SK-N-SH (cell line): Measurements from ENCODE around the gene CRACR2B. TPM values are rescaled to one million over a fixed set of nuclear protein-coding genes. Genes with fewer than 3 reads are reported as not detected.
A peak's percentile ranks its signal among the peaks of the same experiment; 100 is the strongest.

ENCODE experiments used
- CTCF ChIA-PET: fragments of 300-600, 350-600 bp; formaldehyde crosslinking; extraction: SDS; loops from one replicate; lab custom pipeline; 2021; lab: Yijun Ruan, JAX
- POLR2A ChIA-PET: fragments of 350-600 bp; sonication (Branson Sonifier 250); formaldehyde crosslinking; extraction: SDS; loops from one replicate; lab custom pipeline; 2020; ENCODE audit warnings: antibody characterized with exemption, inconsistent platforms; lab: Yijun Ruan, JAX
- DNase-seq: peaks from one replicate; pipeline ENCODE4 v3.0.0; 2012
- H2AFZ ChIP-seq: fragments of 200-600 bp; sonication (generic); 2 replicates; pipeline ENCODE4 v1.8.1; 2016; ENCODE audit warnings: antibody characterized with exemption, mild to moderate bottlenecking, low read depth
- H3F3A ChIP-seq: fragments of 200-600 bp; sonication (generic); replicated peaks from 2 replicates; pipeline ENCODE3; 2016; ENCODE audit warnings: antibody characterized with exemption, mild to moderate bottlenecking; ENCODE audit not compliant: insufficient read depth
- H3K27ac ChIP-seq, 2 experiments: fragments of 200-500 bp in 1 of 2; fragments of 200-600 bp in 1 of 2; sonication (Bioruptor generic) in 1 of 2; sonication (generic), shearing (Covaris generic) in 1 of 2; 2 replicates each; pipeline versions ENCODE4 v1.5.1 to v1.6.1; 2014 to 2016; ENCODE audit warnings: low read depth in 2 of 2, inconsistent platforms in 1 of 2, low read length in 1 of 2, mild to moderate bottlenecking in 1 of 2, mixed read lengths in 1 of 2
- H3K27me3 ChIP-seq: fragments of 200-600 bp; sonication (generic), shearing (Covaris generic); 2 replicates; pipeline ENCODE4 v1.6.1; 2016; ENCODE audit warnings: mixed run types; ENCODE audit not compliant: insufficient read depth
- H3K36me3 ChIP-seq, 2 experiments: fragments of 200-500 bp in 1 of 2; fragments of 200-600 bp in 1 of 2; sonication (Bioruptor generic) in 1 of 2; sonication (generic) in 1 of 2; replicated peaks in 1 of 2; 2 replicates each; pipeline versions ENCODE3 to v1.5.1; 2014 to 2016; ENCODE audit warnings: low read length in 1 of 2, mild to moderate bottlenecking in 1 of 2; ENCODE audit not compliant: insufficient read depth in 2 of 2, control insufficient read depth in 1 of 2
- H3K4me1 ChIP-seq, 2 experiments: fragments of 200-500 bp in 1 of 2; fragments of 200-600 bp in 1 of 2; sonication (Bioruptor generic) in 1 of 2; sonication (generic), shearing (Covaris generic) in 1 of 2; 2 replicates each; pipeline versions ENCODE4 v1.5.1 to v1.6.1; 2014 to 2016; ENCODE audit warnings: low read depth in 1 of 2, low read length in 1 of 2, mixed run types in 1 of 2; ENCODE audit not compliant: insufficient read depth in 2 of 2, control insufficient read depth in 1 of 2
- H3K4me2 ChIP-seq: fragments of 200-600 bp; sonication (generic), shearing (Covaris generic); 2 replicates; pipeline ENCODE4 v1.6.1; 2017; ENCODE audit warnings: mixed run types
- H3K4me3 ChIP-seq, 2 experiments: fragments of 200-500 bp in 1 of 2; fragments of 200-600 bp in 1 of 2; sonication (Bioruptor generic) in 1 of 2; sonication (generic), shearing (Covaris generic) in 1 of 2; 2 replicates each; pipeline versions ENCODE4 v1.5.1 to v1.8.1; 2014 to 2016; ENCODE audit warnings: low read depth in 2 of 2, inconsistent platforms in 1 of 2, low read length in 1 of 2, mild to moderate bottlenecking in 1 of 2, mixed read lengths in 1 of 2, moderate library complexity in 1 of 2
- H3K79me2 ChIP-seq: fragments of 200-600 bp; sonication (generic); 2 replicates; pipeline ENCODE4 v1.8.1; 2017; ENCODE audit warnings: mild to moderate bottlenecking; ENCODE audit not compliant: insufficient read depth
- H3K9ac ChIP-seq: fragments of 200-600 bp; sonication (generic); 2 replicates; pipeline ENCODE4 v1.6.1; 2017; ENCODE audit warnings: mixed run types
- H3K9me2 ChIP-seq: fragments of 200-600 bp; sonication (generic); 2 replicates; pipeline ENCODE4 v1.6.1; 2017; ENCODE audit warnings: mixed run types
- H3K9me3 ChIP-seq: fragments of 200-600 bp; sonication (generic); 2 replicates; pipeline ENCODE4 v1.6.1; 2017; ENCODE audit warnings: mixed run types, mild to moderate bottlenecking, moderate library complexity
- H4K20me1 ChIP-seq: fragments of 200-600 bp; sonication (generic); 2 replicates; pipeline ENCODE4 v1.6.1; 2017; ENCODE audit warnings: mild to moderate bottlenecking, mixed run types; ENCODE audit not compliant: insufficient read depth
- EP300 ChIP-seq, 2 experiments: IDR thresholded peaks; 2 replicates each; pipeline versions ENCODE4 v1.4.0 to v1.6.1; 2012; ENCODE audit warnings: borderline replicate concordance in 1 of 2, low read depth in 1 of 2, low read length in 1 of 2
- EZH2phosphoT487 ChIP-seq: fragments of 200-600 bp; sonication (generic); IDR thresholded peaks from 2 replicates; pipeline ENCODE4 v1.6.1; 2017; ENCODE audit warnings: low read depth, mixed run types, mild to moderate bottlenecking, antibody characterized with exemption, moderate library complexity, borderline replicate concordance
- FOSL2 ChIP-seq: IDR thresholded peaks from 2 replicates; pipeline ENCODE4 v1.4.0; 2012; ENCODE audit warnings: low read depth, mild to moderate bottlenecking, moderate library complexity, borderline replicate concordance
- FOXJ3 ChIP-seq: sonication (generic); formaldehyde crosslinking; IDR thresholded peaks from 2 replicates; pipeline ENCODE4 v1.5.1; 2020; ENCODE audit warnings: mild to moderate bottlenecking, missing genetic modification reagents
- FOXM1 ChIP-seq: IDR thresholded peaks from 2 replicates; pipeline ENCODE4 v1.4.0; 2012; ENCODE audit warnings: low read depth, mild to moderate bottlenecking
- GABPA ChIP-seq: IDR thresholded peaks from 2 replicates; pipeline ENCODE4 v1.4.0; 2012; ENCODE audit warnings: low read depth, mild to moderate bottlenecking
- GATA2 ChIP-seq: sonication (generic); formaldehyde crosslinking; IDR thresholded peaks from 2 replicates; pipeline ENCODE4 v1.5.0; 2020; ENCODE audit warnings: mild to moderate bottlenecking, missing genetic modification reagents
- JUND ChIP-seq: IDR thresholded peaks from 2 replicates; pipeline ENCODE4 v1.4.0; 2012
- MEF2A ChIP-seq: IDR thresholded peaks from 2 replicates; pipeline ENCODE4 v1.4.0; 2012; ENCODE audit warnings: low read depth, borderline replicate concordance
- NRF1 ChIP-seq: IDR thresholded peaks from 2 replicates; pipeline ENCODE4 v1.6.1; 2012; ENCODE audit warnings: low read depth, mild to moderate bottlenecking, low read length
- POLR2AphosphoS5 ChIP-seq: IDR thresholded peaks from 2 replicates; pipeline ENCODE4 v1.6.1; 2012; ENCODE audit warnings: low read depth, low read length
- RAD21 ChIP-seq: IDR thresholded peaks from 2 replicates; pipeline ENCODE4 v1.6.1; 2012; ENCODE audit warnings: mild to moderate bottlenecking, low read length
- RCOR1 ChIP-seq: fragments of 150-350 bp; IDR thresholded peaks from 2 replicates; pipeline ENCODE4 v1.6.1; 2017; ENCODE audit warnings: antibody characterized with exemption, low read length
- REST ChIP-seq: IDR thresholded peaks from 2 replicates; pipeline ENCODE4 v1.6.1; 2012; ENCODE audit warnings: mild to moderate bottlenecking, low read depth, low read length, moderate library complexity
- RXRA ChIP-seq: IDR thresholded peaks from 2 replicates; pipeline ENCODE4 v1.4.0; 2012; ENCODE audit warnings: low read depth, mild to moderate bottlenecking, borderline replicate concordance
- SIN3A ChIP-seq: IDR thresholded peaks from 2 replicates; pipeline ENCODE4 v1.6.1; 2012; ENCODE audit warnings: low read depth, mild to moderate bottlenecking, low read length, moderate library complexity, borderline replicate concordance
- SMC3 ChIP-seq: IDR thresholded peaks from 2 replicates; pipeline ENCODE4 v1.6.1; 2012; ENCODE audit warnings: low read depth, low read length, improper control_type of control experiment
- TAF1 ChIP-seq: IDR thresholded peaks from 2 replicates; pipeline ENCODE4 v1.6.1; 2012; ENCODE audit warnings: low read depth, mild to moderate bottlenecking, low read length, moderate library complexity, borderline replicate concordance
- TCF12 ChIP-seq: IDR thresholded peaks from 2 replicates; pipeline ENCODE4 v1.4.0; 2012
- TEAD4 ChIP-seq: IDR thresholded peaks from 2 replicates; pipeline ENCODE4 v1.4.0; 2012; ENCODE audit warnings: mild to moderate bottlenecking, borderline replicate concordance; ENCODE audit not compliant: insufficient read depth
- YY1 ChIP-seq: IDR thresholded peaks from 2 replicates; pipeline ENCODE4 v1.4.0; 2012; ENCODE audit warnings: low read depth, mild to moderate bottlenecking
- WGBS: methylation state at CpG from one replicate; pipeline ENCODE4 v1.1.6; 2017; ENCODE audit warnings: low lambda C conversion rate; 5-methylcytosine and 5-hydroxymethylcytosine counted together
- polyA plus RNA-seq, 3 experiments: library from polyadenylated mRNA; depleted of rRNA; stranded (reverse); fragments of >200 nt; gene quantifications; 2 replicates each; pipeline ENCODE4 v1.2.3, GENCODE V29; 2012
- TF ChIP-seq, protein P1 (sequence below): IDR thresholded peaks from 2 replicates; pipeline ENCODE4 v1.4.0; 2012; ENCODE audit warnings: low read depth
- TF ChIP-seq, protein P2 (sequence below): fragments of 200-600 bp; sonication (generic); IDR thresholded peaks from 2 replicates; pipeline ENCODE4 v1.6.1; 2017; ENCODE audit warnings: antibody characterized with exemption, mild to moderate bottlenecking, moderate library complexity

CRACR2B gene
- polyA plus RNA-seq, 1 of the 3 experiments (the other 2 are of a cell fraction) = 1.1 TPM

DNA sequence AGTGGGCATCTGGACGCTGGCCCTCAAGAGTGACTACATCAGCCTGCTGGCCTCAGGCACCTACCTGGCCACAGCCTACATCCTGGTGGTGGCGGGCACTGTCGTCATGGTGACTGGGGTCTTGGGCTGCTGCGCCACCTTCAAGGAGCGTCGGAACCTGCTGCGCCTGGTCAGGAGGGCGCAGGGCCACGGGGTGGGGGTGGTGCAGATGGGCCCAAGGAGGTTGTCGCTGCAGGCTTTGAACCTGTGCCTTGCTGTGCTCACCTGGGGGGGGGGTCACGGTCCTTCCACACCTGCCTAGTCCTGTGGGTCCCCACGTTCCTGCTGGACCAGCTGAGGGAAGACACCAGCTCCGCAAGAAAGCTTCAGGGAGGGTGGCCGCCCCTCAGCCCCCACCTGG is 8.6 kb downstream of the CRACR2B start:
- Histone ChIP-seq H3K9me2 (no peaks in the 10 kb centered on the region), H3K4me1 (peaks cover 10 to 39% of the 10 kb centered on the region in 2 experiments; a peak in 3 of 4 replicates), H3K9me3 (no peaks in the 10 kb centered on the region), H4K20me1 (peaks cover 59% of the 10 kb centered on the region), H3F3A (peaks cover 50% of the 10 kb centered on the region), H3K9ac (no peak overlapping the region), H3K4me3 (no peak overlapping the region), H3K4me2 (no peak overlapping the region; the same call in 1 of the 2 replicates), H3K27me3 (no peaks in the 10 kb centered on the region), H3K36me3 (peaks cover 17 to 45% of the 10 kb centered on the region in 2 experiments), H2AFZ (no peak overlapping the region), H3K27ac (peak overlapping the region in 1 of 2 experiments; percentile 32; a peak in 1 of 4 replicates), H3K79me2 (peaks cover 85% of the 10 kb centered on the region)
- POLR2A ChIA-PET = no interaction called here
- WGBS = 95% methylated on average over 9 of the region's 14 CpGs
- no peak for TF ChIP-seq RAD21
- TF ChIP-seq SIN3A = no peak
- no peak for TF ChIP-seq TEAD4
- no peak for TF ChIP-seq EP300 (IDR thresholded peaks at IDR 0.05; ENCODE audit: borderline replicate concordance in 1 of 2, low read depth in 1 of 2, low read length in 1 of 2)
- no peak for TF ChIP-seq TAF1
- no peak for TF ChIP-seq REST
- TF ChIP-seq RXRA = no peak
- TF ChIP-seq, protein P1, sequence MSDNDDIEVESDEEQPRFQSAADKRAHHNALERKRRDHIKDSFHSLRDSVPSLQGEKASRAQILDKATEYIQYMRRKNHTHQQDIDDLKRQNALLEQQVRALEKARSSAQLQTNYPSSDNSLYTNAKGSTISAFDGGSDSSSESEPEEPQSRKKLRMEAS = no peak
- no peak for TF ChIP-seq YY1
- TF ChIP-seq GATA2 (CRISPR knock-in tag) = no peak
- no peak for TF ChIP-seq TCF12
- no peak for TF ChIP-seq NRF1
- TF ChIP-seq RCOR1 = no peak
- no peak for TF ChIP-seq SMC3
- TF ChIP-seq POLR2AphosphoS5 = no peak
- DNase-seq = no peak
- CTCF ChIA-PET = interaction anchor here (3.8 kb wide), 1 partner anchor 12 kb away, joined by 21 read pairs; no protein-coding TSS in a partner anchor

GRCh38 chr11:836700-837099 is 9.0 kb downstream of the CRACR2B start:
- no peak overlapping the region for H3K9ac ChIP-seq
- no peak overlapping the region for H2AFZ ChIP-seq
- DNase-seq = no peak
- peaks cover 22 to 45% of the 10 kb centered on the region in 2 experiments for H3K36me3 ChIP-seq
- ChIA-PET POLR2A (no interaction called here), CTCF (interaction anchor here (3.8 kb wide), 1 partner anchor 11 kb away, joined by 21 read pairs; no protein-coding TSS in a partner anchor)
- peaks cover 87% of the 10 kb centered on the region for H3K79me2 ChIP-seq
- H3F3A ChIP-seq = peaks cover 50% of the 10 kb centered on the region
- H3K27me3 ChIP-seq = no peaks in the 10 kb centered on the region
- no peaks in the 10 kb centered on the region for H3K9me3 ChIP-seq
- H3K4me2 ChIP-seq = peak overlapping the region; percentile 28; the same call in 1 of the 2 replicates
- peaks cover 63% of the 10 kb centered on the region for H4K20me1 ChIP-seq
- no peaks in the 10 kb centered on the region for H3K9me2 ChIP-seq
- no peak overlapping the region for H3K4me3 ChIP-seq
- peaks cover 6 to 36% of the 10 kb centered on the region in 2 experiments; a peak in 3 of 4 replicates for H3K4me1 ChIP-seq
- whole genome bisulfite sequencing = 95% methylated on average over 4 of the region's 9 CpGs
- TF ChIP-seq, protein P2, sequence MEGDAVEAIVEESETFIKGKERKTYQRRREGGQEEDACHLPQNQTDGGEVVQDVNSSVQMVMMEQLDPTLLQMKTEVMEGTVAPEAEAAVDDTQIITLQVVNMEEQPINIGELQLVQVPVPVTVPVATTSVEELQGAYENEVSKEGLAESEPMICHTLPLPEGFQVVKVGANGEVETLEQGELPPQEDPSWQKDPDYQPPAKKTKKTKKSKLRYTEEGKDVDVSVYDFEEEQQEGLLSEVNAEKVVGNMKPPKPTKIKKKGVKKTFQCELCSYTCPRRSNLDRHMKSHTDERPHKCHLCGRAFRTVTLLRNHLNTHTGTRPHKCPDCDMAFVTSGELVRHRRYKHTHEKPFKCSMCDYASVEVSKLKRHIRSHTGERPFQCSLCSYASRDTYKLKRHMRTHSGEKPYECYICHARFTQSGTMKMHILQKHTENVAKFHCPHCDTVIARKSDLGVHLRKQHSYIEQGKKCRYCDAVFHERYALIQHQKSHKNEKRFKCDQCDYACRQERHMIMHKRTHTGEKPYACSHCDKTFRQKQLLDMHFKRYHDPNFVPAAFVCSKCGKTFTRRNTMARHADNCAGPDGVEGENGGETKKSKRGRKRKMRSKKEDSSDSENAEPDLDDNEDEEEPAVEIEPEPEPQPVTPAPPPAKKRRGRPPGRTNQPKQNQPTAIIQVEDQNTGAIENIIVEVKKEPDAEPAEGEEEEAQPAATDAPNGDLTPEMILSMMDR = no peak
- TF ChIP-seq EZH2phosphoT487 = no peak
- no peak for TF ChIP-seq RAD21
- no peak for TF ChIP-seq TEAD4
- no peak for TF ChIP-seq MEF2A
- no peak for TF ChIP-seq GABPA
- no peak for TF ChIP-seq RXRA
- TF ChIP-seq YY1 = no peak
- TF ChIP-seq JUND = no peak
- TF ChIP-seq TAF1 = no peak
- no peak for TF ChIP-seq FOSL2
- no peak for TF ChIP-seq FOXJ3 (CRISPR knock-in tag)
- TF ChIP-seq TCF12 = no peak
- TF ChIP-seq FOXM1 = no peak
- TF ChIP-seq NRF1 = no peak
- peak overlapping the region in 1 of 2 experiments; percentile 32; a peak in 2 of 4 replicates for H3K27ac ChIP-seq
